ENCODE measurements around the gene ENOX2.

The ENOX2 gene

DNA sequence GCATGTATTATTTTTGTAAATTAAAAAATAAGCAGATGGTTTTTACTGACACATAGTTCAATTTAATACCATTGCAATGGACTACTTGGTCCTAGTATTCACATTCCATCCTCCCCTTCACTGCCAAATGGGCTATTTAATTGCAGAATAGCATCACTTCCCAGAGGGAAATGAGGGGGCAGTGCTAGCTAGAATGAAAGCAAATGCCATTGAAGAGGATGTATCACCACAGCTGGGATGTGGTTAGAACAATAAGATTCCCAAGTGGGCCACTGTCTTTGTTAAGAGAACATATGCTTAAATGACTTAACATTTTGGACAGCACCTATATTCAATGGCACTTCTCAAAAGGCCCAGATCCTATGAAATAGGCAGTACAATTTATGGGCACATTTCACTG, 276.5 kb downstream of the ENOX2 start:
- Histone ChIP-seq H3K9ac (ENCODE audit: low read depth, low read length, poor library complexity, severe bottlenecking) (no peak overlapping the region), H3K27me3 (ENCODE audit: insufficient read depth, low read length, poor library complexity, severe bottlenecking) (no peaks in the 10 kb centered on the region), H3K36me3 (ENCODE audit: insufficient read depth, low read length) (no peaks in the 10 kb centered on the region), H3K9me3 (ENCODE audit: insufficient read depth, low read depth, low read length) (no peaks in the 10 kb centered on the region), H3K4me3 (ENCODE audit: low read length, poor library complexity, severe bottlenecking) (no peak overlapping the region), H2AFZ (ENCODE audit: low read length) (no peak overlapping the region), H3K4me2 (ENCODE audit: low read depth, low read length, poor library complexity, severe bottlenecking) (no peak overlapping the region), H4K20me1 (ENCODE audit: insufficient read depth, low read length, poor library complexity, severe bottlenecking) (no peaks in the 10 kb centered on the region), H3K4me1 (ENCODE audit: insufficient read depth, low read length, poor library complexity, severe bottlenecking) (no peaks in the 10 kb centered on the region), H3K9me2 (replicated peaks; ENCODE audit: low read depth, low read length) (no peaks in the 10 kb centered on the region), H3F3A (ENCODE audit: low read depth) (no peaks in the 10 kb centered on the region), H3K79me2 (ENCODE audit: insufficient read depth, low read length) (no peaks in the 10 kb centered on the region)
- TF ChIP-seq, protein P1, sequence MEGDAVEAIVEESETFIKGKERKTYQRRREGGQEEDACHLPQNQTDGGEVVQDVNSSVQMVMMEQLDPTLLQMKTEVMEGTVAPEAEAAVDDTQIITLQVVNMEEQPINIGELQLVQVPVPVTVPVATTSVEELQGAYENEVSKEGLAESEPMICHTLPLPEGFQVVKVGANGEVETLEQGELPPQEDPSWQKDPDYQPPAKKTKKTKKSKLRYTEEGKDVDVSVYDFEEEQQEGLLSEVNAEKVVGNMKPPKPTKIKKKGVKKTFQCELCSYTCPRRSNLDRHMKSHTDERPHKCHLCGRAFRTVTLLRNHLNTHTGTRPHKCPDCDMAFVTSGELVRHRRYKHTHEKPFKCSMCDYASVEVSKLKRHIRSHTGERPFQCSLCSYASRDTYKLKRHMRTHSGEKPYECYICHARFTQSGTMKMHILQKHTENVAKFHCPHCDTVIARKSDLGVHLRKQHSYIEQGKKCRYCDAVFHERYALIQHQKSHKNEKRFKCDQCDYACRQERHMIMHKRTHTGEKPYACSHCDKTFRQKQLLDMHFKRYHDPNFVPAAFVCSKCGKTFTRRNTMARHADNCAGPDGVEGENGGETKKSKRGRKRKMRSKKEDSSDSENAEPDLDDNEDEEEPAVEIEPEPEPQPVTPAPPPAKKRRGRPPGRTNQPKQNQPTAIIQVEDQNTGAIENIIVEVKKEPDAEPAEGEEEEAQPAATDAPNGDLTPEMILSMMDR (conservative IDR thresholded peaks at IDR 0.05; ENCODE audit: low read length), result no peak
- TF ChIP-seq EZH2phosphoT487 (IDR thresholded peaks at IDR 0.05; ENCODE audit: borderline replicate concordance), result no peak

DNA sequence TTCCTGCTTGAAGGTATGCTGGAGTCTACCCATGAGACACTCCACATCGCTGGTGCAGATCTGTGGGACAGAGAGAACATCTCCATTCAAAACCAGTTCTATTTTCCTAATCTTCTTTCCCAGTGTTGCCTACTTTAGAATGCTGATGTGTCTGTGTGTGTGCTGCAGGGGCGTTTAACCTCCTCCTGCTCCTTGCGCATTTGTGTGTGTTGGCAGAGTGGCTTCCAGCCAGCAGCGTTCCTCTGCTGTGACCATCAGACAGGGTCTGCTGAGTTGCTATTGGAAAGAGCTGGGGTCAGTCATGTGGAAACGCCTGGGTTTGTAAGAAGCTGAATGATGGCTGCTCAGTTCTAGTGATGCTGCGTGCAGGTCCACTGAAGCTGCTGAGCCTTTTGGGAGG, 277.6 kb downstream of the ENOX2 start:
- TF ChIP-seq, protein P1 (conservative IDR thresholded peaks at IDR 0.05; ENCODE audit: low read length), result no peak
- no peak for TF ChIP-seq EZH2phosphoT487 (IDR thresholded peaks at IDR 0.05; ENCODE audit: borderline replicate concordance)
- Histone ChIP-seq H3K27me3 (ENCODE audit: insufficient read depth, low read length, poor library complexity, severe bottlenecking) (no peaks in the 10 kb centered on the region), H3K4me2 (ENCODE audit: low read depth, low read length, poor library complexity, severe bottlenecking) (no peak overlapping the region)

DNA sequence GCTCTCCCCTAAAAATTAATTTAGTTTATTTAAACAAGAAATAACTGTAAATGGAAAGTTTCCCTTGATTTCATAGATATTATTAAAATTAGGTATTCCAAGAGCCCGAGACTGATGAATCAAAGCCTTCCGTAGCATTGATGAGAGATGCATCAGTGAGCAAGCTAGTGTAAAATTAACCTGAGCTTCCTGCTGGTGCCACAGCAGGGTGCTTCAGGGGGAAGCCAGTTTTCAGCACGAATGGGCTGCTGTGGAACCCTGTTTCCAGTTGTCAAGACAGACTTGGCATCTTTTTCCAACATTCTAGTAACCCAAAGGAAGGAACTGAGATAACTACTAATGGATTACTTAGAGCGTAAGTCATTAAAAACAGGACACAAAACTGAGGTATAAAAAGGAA, 279.5 kb downstream of the ENOX2 start:
- Histone ChIP-seq H3K4me2 (ENCODE audit: low read depth, low read length, poor library complexity, severe bottlenecking) (no peak overlapping the region), H4K20me1 (ENCODE audit: insufficient read depth, low read length, poor library complexity, severe bottlenecking) (no peaks in the 10 kb centered on the region), H3K36me3 (ENCODE audit: insufficient read depth, low read length) (no peaks in the 10 kb centered on the region), H3K79me2 (ENCODE audit: insufficient read depth, low read length) (no peaks in the 10 kb centered on the region), H2AFZ (ENCODE audit: low read length) (no peak overlapping the region), H3K4me3 (ENCODE audit: low read length, poor library complexity, severe bottlenecking) (no peak overlapping the region), H3K9me2 (replicated peaks; ENCODE audit: low read depth, low read length) (no peaks in the 10 kb centered on the region), H3K9me3 (ENCODE audit: insufficient read depth, low read depth, low read length) (no peaks in the 10 kb centered on the region), H3K27me3 (ENCODE audit: insufficient read depth, low read length, poor library complexity, severe bottlenecking) (no peaks in the 10 kb centered on the region), H3F3A (ENCODE audit: low read depth) (no peaks in the 10 kb centered on the region), H3K9ac (ENCODE audit: low read depth, low read length, poor library complexity, severe bottlenecking) (no peak overlapping the region), H3K4me1 (ENCODE audit: insufficient read depth, low read length, poor library complexity, severe bottlenecking) (no peaks in the 10 kb centered on the region)
- no peak for TF ChIP-seq EZH2phosphoT487 (IDR thresholded peaks at IDR 0.05; ENCODE audit: borderline replicate concordance)
- TF ChIP-seq, protein P1 (conservative IDR thresholded peaks at IDR 0.05; ENCODE audit: low read length), result no peak

More for the DNA sequence above, 277.6 kb downstream of the ENOX2 start:
- no peaks in the 10 kb centered on the region for H3K4me1 ChIP-seq (ENCODE audit: insufficient read depth, low read length, poor library complexity, severe bottlenecking)
- no peaks in the 10 kb centered on the region for H3K9me3 ChIP-seq (ENCODE audit: insufficient read depth, low read depth, low read length)
- no peak overlapping the region for H3K4me3 ChIP-seq (ENCODE audit: low read length, poor library complexity, severe bottlenecking)
- H3K9ac ChIP-seq (ENCODE audit: low read depth, low read length, poor library complexity, severe bottlenecking), result no peak overlapping the region
- no peaks in the 10 kb centered on the region for H3F3A ChIP-seq (ENCODE audit: low read depth)
- H3K9me2 ChIP-seq (replicated peaks; ENCODE audit: low read depth, low read length), result no peaks in the 10 kb centered on the region
- H3K36me3 ChIP-seq (ENCODE audit: insufficient read depth, low read length), result no peaks in the 10 kb centered on the region
- H2AFZ ChIP-seq (ENCODE audit: low read length), result no peak overlapping the region
- no peaks in the 10 kb centered on the region for H4K20me1 ChIP-seq (ENCODE audit: insufficient read depth, low read length, poor library complexity, severe bottlenecking)
- no peaks in the 10 kb centered on the region for H3K79me2 ChIP-seq (ENCODE audit: insufficient read depth, low read length)
